HS-27A (cell line): Measurements from ENCODE around the gene C12orf60.

Source experiments
- DNase-seq: peaks from one replicate; pipeline ENCODE4 v3.0.0-alpha.2; 2012; ENCODE audit warnings: low read depth, missing footprints

C12orf60 gene

GRCh38 chr12:14776236-14776961 is 27.1 kb upstream of the C12orf60 start:
- DNase-seq = no peak

GRCh38 chr12:14777271-14777670 is 26.2 kb upstream of the C12orf60 start:
- no peak for DNase-seq

GRCh38 chr12:14779834-14780233 is 23.6 kb upstream of the C12orf60 start:
- DNase-seq = no peak

- no peak for DNase-seq
Measured at GRCh38 chr12:14780859-14781258, 22.6 kb upstream of the C12orf60 start.

- DNase-seq = no peak
Measured at GRCh38 chr12:14781563-14781962, 21.9 kb upstream of the C12orf60 start.

GRCh38 chr12:14782756-14783155 is 20.7 kb upstream of the C12orf60 start:
- no peak for DNase-seq

GRCh38 chr12:14784471-14784870 is 19.0 kb upstream of the C12orf60 start:
- no peak for DNase-seq

GRCh38 chr12:14785568-14785967 is 17.9 kb upstream of the C12orf60 start:
- DNase-seq = no peak

- no peak for DNase-seq
Measured at GRCh38 chr12:14795028-14795448, 8.4 kb upstream of the C12orf60 start.

GRCh38 chr12:14802247-14802646 is 1.2 kb upstream of the C12orf60 start:
- no peak for DNase-seq

GRCh38 chr12:14802721-14803010 is 804 bp upstream of the C12orf60 start:
- DNase-seq = no peak

- no peak for DNase-seq
Measured at GRCh38 chr12:14803830-14804160, 325 bp downstream of the C12orf60 start.

- no peak for DNase-seq
Measured at GRCh38 chr12:14810167-14810952, 6.9 kb downstream of the C12orf60 start.

GRCh38 chr12:14810953-14811483 is 7.5 kb downstream of the C12orf60 start:
- DNase-seq = no peak

- no peak for DNase-seq
Measured at GRCh38 chr12:14811486-14811885, 8.0 kb downstream of the C12orf60 start.

- no peak for DNase-seq
Measured at GRCh38 chr12:14814014-14814413, 10.5 kb downstream of the C12orf60 start, which contains the start of gene SMCO3. Gene SMCO3, minus strand, starts transcription at chr12:14814182. Its CDS starts 7,502 bp downstream, at chr12:14806680.

- no peak for DNase-seq
Measured at GRCh38 chr12:14824012-14824634, 20.7 kb downstream of the C12orf60 start.

GRCh38 chr12:14825256-14825655 is 21.8 kb downstream of the C12orf60 start:
- DNase-seq = no peak

GRCh38 chr12:14826491-14826890 is 23.0 kb downstream of the C12orf60 start:
- DNase-seq = no peak

- no peak for DNase-seq
Measured at GRCh38 chr12:14827043-14827442, 23.6 kb downstream of the C12orf60 start.

GRCh38 chr12:14828892-14829291 is 25.4 kb downstream of the C12orf60 start:
- DNase-seq = no peak

- DNase-seq = no peak
Measured at GRCh38 chr12:14833336-14833735, 29.9 kb downstream of the C12orf60 start.

GRCh38 chr12:14833952-14834351 is 30.5 kb downstream of the C12orf60 start:
- no peak for DNase-seq
